RWPE1 (cell line): ENCODE results near the gene CHCHD6.

Experiments
- CTCF ChIA-PET: fragments of 350-600 bp; sonication (Branson Sonifier 250); formaldehyde crosslinking; extraction: SDS; loops from one replicate; lab custom pipeline; 2021; lab: Yijun Ruan, JAX
- POLR2A ChIA-PET: fragments of 400-600 bp; formaldehyde crosslinking; extraction: SDS; loops from one replicate; lab custom pipeline; 2020; ENCODE audit warnings: antibody characterized with exemption; ENCODE audit not compliant: low non-redundant PET; lab: Yijun Ruan, JAX
- DNase-seq: peaks from one replicate; pipeline ENCODE4 v3.0.0; 2012; ENCODE audit warnings: low spot score
- H3K27ac ChIP-seq: fragments of 450-650 bp; 2 replicates; pipeline ENCODE4 v1.5.1; 2017
- TF ChIP-seq, protein P1 (sequence below): fragments of 450-650 bp; conservative IDR thresholded peaks from 2 replicates; pipeline ENCODE4 v1.5.1; 2017; ENCODE audit warnings: low read depth, mild to moderate bottlenecking

CHCHD6 gene

DNA sequence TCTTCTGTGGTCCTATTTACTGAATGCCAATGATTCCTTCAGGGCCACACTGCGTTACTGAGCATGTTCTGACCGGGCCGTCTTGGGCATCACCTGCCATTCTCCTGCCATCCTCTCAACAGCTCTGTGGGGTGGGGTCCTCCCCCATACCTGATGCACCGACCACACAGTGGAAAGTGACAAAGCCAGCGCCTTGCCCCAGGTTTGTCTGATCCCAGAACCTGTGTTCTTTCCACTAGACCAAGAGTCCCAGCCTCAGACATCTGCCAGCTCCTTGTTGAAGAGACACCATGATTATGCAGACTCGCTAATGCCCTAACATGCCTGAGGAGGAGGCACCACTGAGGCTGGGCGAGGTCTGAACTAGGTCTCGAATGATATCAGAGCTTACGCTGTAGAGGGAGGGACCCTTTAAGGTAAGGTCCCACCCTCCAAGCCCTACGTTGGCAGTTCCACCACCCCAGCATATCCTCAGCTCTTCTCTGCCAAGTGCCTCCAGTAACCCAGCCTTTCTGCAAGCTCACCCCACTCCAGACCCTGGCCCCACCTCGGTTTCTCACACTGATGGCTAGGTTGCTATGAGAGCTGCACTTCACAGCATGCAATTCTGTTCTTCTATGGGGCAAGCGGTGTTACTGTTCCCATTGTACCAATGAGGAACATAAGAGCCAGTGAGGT, 249.1 kb downstream of the CHCHD6 start:
- CTCF ChIA-PET: interaction anchor here (1.2 to 1.7 kb wide), 2 partner anchors 200 to 201 kb away, joined by 4 read pairs; no protein-coding TSS in a partner anchor
- POLR2A ChIA-PET: no interaction called here
- TF ChIP-seq, protein P1, sequence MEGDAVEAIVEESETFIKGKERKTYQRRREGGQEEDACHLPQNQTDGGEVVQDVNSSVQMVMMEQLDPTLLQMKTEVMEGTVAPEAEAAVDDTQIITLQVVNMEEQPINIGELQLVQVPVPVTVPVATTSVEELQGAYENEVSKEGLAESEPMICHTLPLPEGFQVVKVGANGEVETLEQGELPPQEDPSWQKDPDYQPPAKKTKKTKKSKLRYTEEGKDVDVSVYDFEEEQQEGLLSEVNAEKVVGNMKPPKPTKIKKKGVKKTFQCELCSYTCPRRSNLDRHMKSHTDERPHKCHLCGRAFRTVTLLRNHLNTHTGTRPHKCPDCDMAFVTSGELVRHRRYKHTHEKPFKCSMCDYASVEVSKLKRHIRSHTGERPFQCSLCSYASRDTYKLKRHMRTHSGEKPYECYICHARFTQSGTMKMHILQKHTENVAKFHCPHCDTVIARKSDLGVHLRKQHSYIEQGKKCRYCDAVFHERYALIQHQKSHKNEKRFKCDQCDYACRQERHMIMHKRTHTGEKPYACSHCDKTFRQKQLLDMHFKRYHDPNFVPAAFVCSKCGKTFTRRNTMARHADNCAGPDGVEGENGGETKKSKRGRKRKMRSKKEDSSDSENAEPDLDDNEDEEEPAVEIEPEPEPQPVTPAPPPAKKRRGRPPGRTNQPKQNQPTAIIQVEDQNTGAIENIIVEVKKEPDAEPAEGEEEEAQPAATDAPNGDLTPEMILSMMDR: no peak
- no peak overlapping the region; the same call in 1 of the 2 replicates for H3K27ac ChIP-seq
- no peak for DNase-seq

DNA sequence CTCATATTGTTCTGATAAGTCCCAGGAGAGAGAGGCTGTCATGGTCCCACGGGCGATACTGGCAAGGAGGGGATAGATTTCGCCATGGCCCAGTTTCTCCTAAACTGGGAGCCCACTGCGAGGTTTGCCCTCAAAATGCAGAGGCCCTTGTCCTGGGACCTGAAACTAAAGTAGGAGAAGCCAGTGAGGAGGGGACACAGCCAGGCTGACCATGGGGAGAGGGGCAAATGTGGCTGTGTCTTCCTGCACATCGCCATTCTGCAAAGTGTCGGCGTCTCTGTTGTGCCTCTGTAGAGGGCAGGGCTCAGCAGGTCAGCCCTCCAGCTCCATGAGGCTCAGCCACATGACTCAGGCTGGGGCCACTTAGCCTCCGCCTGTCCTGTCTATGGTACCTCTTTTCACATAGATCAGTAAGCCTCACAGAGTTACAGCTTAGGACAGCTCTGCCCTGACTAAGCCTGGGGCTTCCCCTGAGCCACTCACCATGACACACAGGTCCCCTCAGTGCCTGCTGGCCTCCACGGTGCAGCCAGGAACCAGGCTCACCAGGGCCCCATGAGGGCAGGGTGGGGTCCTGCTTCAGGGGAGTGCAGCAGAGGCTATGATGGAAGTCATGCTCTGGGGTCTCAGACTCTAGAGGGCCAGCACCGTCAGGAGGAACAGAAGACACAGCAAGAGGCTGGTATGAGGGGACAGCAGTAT, 250.3 kb downstream of the CHCHD6 start:
- CTCF ChIA-PET: interaction anchor here (0.6 to 1.7 kb wide), 2 partner anchors 97 to 201 kb away, joined by 4 read pairs; no protein-coding TSS in a partner anchor

DNA sequence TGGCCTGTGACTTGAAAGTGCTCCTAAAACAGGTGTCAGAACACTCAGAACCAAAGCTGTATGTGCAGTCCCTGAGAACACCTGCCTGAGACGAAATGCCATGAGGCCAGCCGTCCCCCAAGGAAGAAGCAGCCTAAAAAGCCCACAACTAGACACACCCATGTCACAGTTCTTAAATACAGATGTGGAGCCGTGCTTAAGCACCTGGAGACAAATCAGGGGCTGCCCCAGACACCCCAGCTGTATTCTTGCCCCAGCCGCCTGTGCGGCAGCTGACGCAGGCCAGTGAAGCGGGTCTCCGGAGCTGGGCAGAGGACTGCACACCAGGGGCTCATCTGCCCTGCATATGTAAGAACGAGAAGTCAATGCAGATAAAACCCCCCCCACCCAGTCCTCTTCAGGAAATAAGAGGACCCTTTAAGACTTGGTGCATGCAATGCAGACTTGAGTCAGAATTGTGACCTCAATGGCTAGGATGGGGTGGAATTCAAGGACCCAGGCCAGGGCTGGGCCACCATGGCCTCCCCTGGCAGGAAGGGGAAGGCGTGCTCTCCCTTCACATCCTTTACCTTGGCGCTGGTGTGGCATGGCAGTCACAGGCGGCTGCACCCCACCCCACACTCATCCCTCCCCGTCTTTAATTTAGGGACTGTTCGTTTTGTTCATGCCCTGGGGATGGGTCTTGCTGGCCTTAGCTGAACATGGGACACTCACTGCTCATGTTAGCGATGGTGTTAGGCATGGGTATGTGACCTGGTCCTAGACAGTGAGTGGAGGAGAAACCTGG, 251.2 kb downstream of the CHCHD6 start:
- TF ChIP-seq, protein P1: no peak
- ChIA-PET CTCF (interaction anchor here (1.7 kb wide), 1 partner anchor 202 kb away, joined by 4 read pairs; no protein-coding TSS in a partner anchor), POLR2A (no interaction called here)
- H3K27ac ChIP-seq: peak overlapping the region; percentile 88; the same call in 1 of the 2 replicates
- DNase-seq: no peak

More for the DNA sequence above, 250.3 kb downstream of the CHCHD6 start:
- TF ChIP-seq, protein P1: no peak
- H3K27ac ChIP-seq: peak overlapping the region; percentile 20; the same call in 1 of the 2 replicates
- POLR2A ChIA-PET: no interaction called here
- DNase-seq: no peak

DNA sequence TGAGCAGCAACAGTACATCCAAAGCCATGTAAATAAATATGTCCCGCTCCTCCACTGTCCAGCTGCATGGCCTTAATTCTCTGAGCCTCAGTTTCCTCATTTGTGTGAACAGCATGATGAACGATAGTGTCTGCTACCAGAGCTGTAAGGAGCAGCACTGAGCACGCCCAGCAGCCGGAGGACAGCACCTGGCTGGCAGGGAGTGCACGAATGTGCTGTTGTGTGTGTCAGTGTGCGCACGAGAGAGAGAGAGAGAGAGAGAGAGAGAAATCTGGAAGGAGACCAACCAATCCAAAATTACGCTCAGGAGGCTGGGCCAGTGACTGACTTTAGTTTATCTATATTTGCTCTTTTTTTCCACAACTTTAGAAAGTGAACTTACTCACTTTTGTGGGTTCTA, 252.3 kb downstream of the CHCHD6 start:
- TF ChIP-seq, protein P1: no peak
- no peak for DNase-seq
- CTCF ChIA-PET: interaction anchor here (0.6 kb wide), 1 partner anchor 44 kb away, joined by 4 read pairs; no protein-coding TSS in a partner anchor
- POLR2A ChIA-PET: no interaction called here
- H3K27ac ChIP-seq: peak overlapping the region; percentile 88

DNA sequence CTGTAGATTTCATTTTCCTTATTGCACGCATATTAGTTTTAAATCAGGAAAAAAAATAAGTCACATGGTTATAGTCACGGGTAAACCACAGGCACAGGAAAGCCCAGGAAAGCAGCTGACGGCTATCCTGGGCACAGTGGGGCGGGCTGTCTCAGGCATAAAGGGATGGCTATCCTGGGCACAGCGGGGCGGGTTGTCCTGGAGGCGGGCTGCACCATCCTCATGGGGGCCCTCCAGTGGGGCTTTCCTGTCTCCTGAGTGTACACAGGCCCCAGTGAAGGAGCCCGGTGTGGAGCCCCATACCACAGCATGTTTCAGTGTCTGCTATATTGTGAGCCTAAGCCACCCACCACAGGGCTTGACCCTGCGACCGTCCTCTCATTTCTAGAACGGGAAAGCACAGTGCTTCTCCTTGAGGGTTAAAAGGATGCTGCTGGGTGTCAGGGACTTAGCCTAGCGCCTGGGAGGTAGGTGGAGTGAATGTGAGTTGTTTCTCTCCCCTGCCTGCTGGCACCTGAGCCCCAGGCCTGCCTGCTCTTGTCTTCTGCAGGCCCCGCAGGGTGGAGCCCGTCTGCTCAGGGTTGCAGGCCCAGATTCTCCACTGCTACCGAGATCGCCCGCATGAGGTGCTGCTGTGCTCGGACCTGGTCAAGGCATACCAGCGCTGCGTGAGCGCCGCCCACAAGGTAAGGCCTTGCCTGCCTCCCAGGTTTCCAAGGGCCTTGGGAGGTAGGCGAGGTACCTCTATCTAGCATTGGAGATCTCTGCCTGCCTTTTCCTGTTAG, 253.0 kb downstream of the CHCHD6 start:
- POLR2A ChIA-PET: no interaction called here
- peak overlapping the region; percentile 88 for H3K27ac ChIP-seq
- TF ChIP-seq, protein P1: peak; percentile 68
- CTCF ChIA-PET: no interaction called here
- peak; percentile 70 for DNase-seq
